Type B pancreatic cell (in vitro differentiated cells): ENCODE measurements around the gene GRIP2. TPM values are rescaled to one million over a fixed set of nuclear protein-coding genes. Genes with fewer than 3 reads are reported as not detected.
"Not testable (repeated sequence)": the region's sequence is repeated elsewhere in the genome, so short reads cannot be mapped to it uniquely, and the experiment has no call there.

Source experiments
- DNase-seq: peaks from one replicate; pipeline ENCODE4 v3.0.0; 2021; ENCODE audit warnings: mixed read lengths; ENCODE audit not compliant: unreplicated experiment; ENCODE audit errors: extremely low spot score
- H3K27ac Mint-ChIP-seq: 2 replicates; pipeline ENCODE4 v1.8.0; 2021; ENCODE audit warnings: mild to moderate bottlenecking, mixed read lengths
- H3K27me3 Mint-ChIP-seq: 2 replicates; pipeline ENCODE4 v1.8.0; 2021; ENCODE audit warnings: mixed read lengths
- H3K36me3 Mint-ChIP-seq: 2 replicates; pipeline ENCODE4 v1.8.0; 2021; ENCODE audit warnings: mixed read lengths
- H3K4me1 Mint-ChIP-seq: one replicate; pipeline ENCODE4 v1.8.0; 2021; ENCODE audit warnings: mixed read lengths; ENCODE audit not compliant: unreplicated experiment
- H3K4me3 Mint-ChIP-seq: 2 replicates; pipeline ENCODE4 v1.8.0; 2021; ENCODE audit warnings: mild to moderate bottlenecking, mixed read lengths
- H3K9me3 Mint-ChIP-seq: 2 replicates; pipeline ENCODE4 v1.8.0; 2021; ENCODE audit warnings: mixed read lengths
- CTCF ChIP-seq: fragments of 200-600 bp; sonication (generic); conservative IDR thresholded peaks from 2 replicates; pipeline ENCODE4 v1.5.0; 2021; ENCODE audit warnings: antibody characterized with exemption, mild to moderate bottlenecking
- total RNA-seq: library from RNA; stranded (reverse); gene quantifications from 2 replicates; pipeline ENCODE4 v1.2.1, GENCODE V29; 2021; ENCODE audit warnings: low replicate concordance

GRIP2 gene
- total RNA-seq, 1 donor from 2014 or later, result 5.6 TPM

- Mint-ChIP-seq H3K9me3 (no peaks in the 10 kb centered on the region), H3K27me3 (peaks cover 7% of the 10 kb centered on the region), H3K36me3 (no peaks in the 10 kb centered on the region), H3K4me3 (no peak overlapping the region), H3K4me1 (no peaks in the 10 kb centered on the region), H3K27ac (no peak overlapping the region)
- no peak for TF ChIP-seq CTCF
- no peak for DNase-seq
Observed at GRCh38 chr3:14518893-14519292, 21.2 kb downstream of the GRIP2 start.

GRCh38 chr3:14518432-14518802 is 21.7 kb downstream of the GRIP2 start:
- H3K4me3 Mint-ChIP-seq, result no peak overlapping the region
- no peak for TF ChIP-seq CTCF
- no peaks in the 10 kb centered on the region for H3K36me3 Mint-ChIP-seq
- H3K27me3 Mint-ChIP-seq, result peaks cover 6% of the 10 kb centered on the region
- no peak overlapping the region for H3K27ac Mint-ChIP-seq
- no peak for DNase-seq
- H3K9me3 Mint-ChIP-seq, result no peaks in the 10 kb centered on the region
- no peaks in the 10 kb centered on the region for H3K4me1 Mint-ChIP-seq

- DNase-seq, result no peak
- TF ChIP-seq CTCF, result no peak
- Mint-ChIP-seq H3K27me3 (peaks cover 3% of the 10 kb centered on the region), H3K4me3 (no peak overlapping the region), H3K9me3 (no peaks in the 10 kb centered on the region), H3K36me3 (no peaks in the 10 kb centered on the region), H3K4me1 (no peaks in the 10 kb centered on the region), H3K27ac (no peak overlapping the region)
Observed at GRCh38 chr3:14517601-14518431, 22.3 kb downstream of the GRIP2 start.

- TF ChIP-seq CTCF, result no peak
- Mint-ChIP-seq H3K27me3 (peaks cover 3% of the 10 kb centered on the region), H3K4me3 (no peak overlapping the region), H3K4me1 (no peaks in the 10 kb centered on the region), H3K36me3 (no peaks in the 10 kb centered on the region), H3K27ac (no peak overlapping the region), H3K9me3 (no peaks in the 10 kb centered on the region)
- no peak for DNase-seq
Observed at GRCh38 chr3:14516738-14517345, 23.3 kb downstream of the GRIP2 start.

GRCh38 chr3:14515526-14515925 is 24.6 kb downstream of the GRIP2 start:
- not testable (repeated sequence) for H3K9me3 Mint-ChIP-seq, DNase-seq

GRCh38 chr3:14514323-14514720 is 25.8 kb downstream of the GRIP2 start:
- Mint-ChIP-seq H3K27me3 (peaks cover 3% of the 10 kb centered on the region), H3K4me1 (peaks cover under 1% of the 10 kb centered on the region), H3K9me3 (no peaks in the 10 kb centered on the region), H3K27ac (no peak overlapping the region), H3K36me3 (no peaks in the 10 kb centered on the region), H3K4me3 (no peak overlapping the region)
- TF ChIP-seq CTCF, result no peak
- no peak for DNase-seq

More at GRCh38 chr3:14515526-14515925, 24.6 kb downstream of the GRIP2 start:
- H3K4me1 Mint-ChIP-seq, H3K27me3 Mint-ChIP-seq, H3K36me3 Mint-ChIP-seq, H3K27ac Mint-ChIP-seq, H3K4me3 Mint-ChIP-seq: not testable (repeated sequence)
